Trophoblast cell (in vitro differentiated cells and primary cell): ENCODE measurements around the gene IFRD2.

ENCODE experiments used
- DNase-seq, 2 donors: peaks; one replicate each; pipeline ENCODE4 v3.0.0-alpha.2; 2016
- H2AFZ ChIP-seq: 2 replicates; pipeline ENCODE4 v1.6.1; 2013; ENCODE audit warnings: low read length, moderate library complexity, mild to moderate bottlenecking; ENCODE audit not compliant: insufficient read depth, poor library complexity
- H2AK5ac ChIP-seq: 2 replicates; pipeline ENCODE4 v1.6.1; 2013; ENCODE audit warnings: mild to moderate bottlenecking, low read length
- H2BK120ac ChIP-seq: 2 replicates; pipeline ENCODE4 v1.6.1; 2013; ENCODE audit warnings: low read length, mild to moderate bottlenecking, moderate library complexity; ENCODE audit not compliant: insufficient read depth, poor library complexity
- H2BK12ac ChIP-seq: 2 replicates; pipeline ENCODE4 v1.6.1; 2013; ENCODE audit warnings: mild to moderate bottlenecking, low read length, moderate library complexity
- H2BK5ac ChIP-seq: 2 replicates; pipeline ENCODE4 v1.6.1; 2013; ENCODE audit warnings: low read length, low read depth, moderate library complexity, mild to moderate bottlenecking; ENCODE audit not compliant: poor library complexity
- H3K14ac ChIP-seq: 2 replicates; pipeline ENCODE4 v1.6.1; 2013; ENCODE audit warnings: mild to moderate bottlenecking, low read length
- H3K18ac ChIP-seq: 2 replicates; pipeline ENCODE4 v1.6.1; 2013; ENCODE audit warnings: mild to moderate bottlenecking, low read length
- H3K23ac ChIP-seq: 2 replicates; pipeline ENCODE4 v1.6.1; 2013; ENCODE audit warnings: low read length
- H3K27ac ChIP-seq: 2 replicates; pipeline ENCODE4 v1.5.1; 2013; ENCODE audit warnings: low read depth, mild to moderate bottlenecking, inconsistent platforms, low read length, moderate library complexity
- H3K27me3 ChIP-seq: 2 replicates; pipeline ENCODE4 v1.6.1; 2013; ENCODE audit warnings: inconsistent platforms, mild to moderate bottlenecking, low read length, moderate library complexity; ENCODE audit not compliant: insufficient read depth
- H3K36me3 ChIP-seq, 2 experiments: 1 replicate in 1 of 2; 2 replicates in 1 of 2; pipeline ENCODE4 v1.6.1; 2013; ENCODE audit warnings: low read length in 2 of 2, mild to moderate bottlenecking in 2 of 2, moderate library complexity in 1 of 2; ENCODE audit not compliant: insufficient read depth in 2 of 2, control insufficient read depth in 1 of 2
- H3K4ac ChIP-seq: 2 replicates; pipeline ENCODE4 v1.6.1; 2013; ENCODE audit warnings: low read depth, mild to moderate bottlenecking, low read length, moderate library complexity
- H3K4me1 ChIP-seq, 2 experiments: 1 replicate in 1 of 2; 2 replicates in 1 of 2; pipeline ENCODE4 v1.6.1; 2013; ENCODE audit warnings: low read length in 2 of 2, mild to moderate bottlenecking in 2 of 2, moderate library complexity in 1 of 2; ENCODE audit not compliant: insufficient read depth in 2 of 2, control insufficient read depth in 1 of 2
- H3K4me2 ChIP-seq: 2 replicates; pipeline ENCODE4 v1.6.1; 2013; ENCODE audit warnings: inconsistent platforms, mild to moderate bottlenecking, low read length, moderate library complexity
- H3K4me3 ChIP-seq: 2 replicates; pipeline ENCODE4 v1.5.1; 2013; ENCODE audit warnings: mild to moderate bottlenecking, low read depth, low read length, inconsistent platforms
- H3K79me1 ChIP-seq: one replicate; pipeline ENCODE4 v1.6.1; 2013; ENCODE audit warnings: low read length
- H3K79me2 ChIP-seq: 2 replicates; pipeline ENCODE4 v1.6.1; 2013; ENCODE audit warnings: low read length, mild to moderate bottlenecking; ENCODE audit not compliant: control insufficient read depth, insufficient read depth, poor library complexity
- H3K9ac ChIP-seq: 2 replicates; pipeline ENCODE4 v1.6.1; 2013; ENCODE audit warnings: mild to moderate bottlenecking, low read length
- H3K9me3 ChIP-seq: 2 replicates; pipeline ENCODE4 v1.6.1; 2013; ENCODE audit warnings: low read depth, mild to moderate bottlenecking, control low read depth, inconsistent platforms, low read length; ENCODE audit not compliant: insufficient read depth
- H4K12ac ChIP-seq: 2 replicates; pipeline ENCODE4 v1.6.1; 2013; ENCODE audit warnings: low read depth, mild to moderate bottlenecking, low read length, moderate library complexity
- H4K8ac ChIP-seq: 2 replicates; pipeline ENCODE4 v1.6.1; 2013; ENCODE audit warnings: low read depth, mild to moderate bottlenecking, low read length, moderate library complexity
- H4K91ac ChIP-seq: one replicate; pipeline ENCODE4 v1.6.1; 2013; ENCODE audit warnings: low read depth, mild to moderate bottlenecking, low read length, moderate library complexity
- WGBS: extraction: QIAGEN DNeasy Blood & Tissue Kit; methylation state at CpG from one replicate; pipeline ENCODE4 v1.1.7; 2013; ENCODE audit warnings: missing lambda C conversion rate; ENCODE audit not compliant: insufficient read length, insufficient coverage; ENCODE audit errors: extremely low coverage; 5-methylcytosine and 5-hydroxymethylcytosine counted together

Gene IFRD2

GRCh38 chr3:50258029-50258680 is 34.1 kb downstream of the IFRD2 start:
- H2BK12ac ChIP-seq = no peak overlapping the region
- no peak overlapping the region for H2AK5ac ChIP-seq
- H3K36me3 ChIP-seq = peaks cover 48 to 52% of the 10 kb centered on the region in 2 experiments
- no peak for DNase-seq
- H3K4me2 ChIP-seq = no peak overlapping the region
- no peak overlapping the region for H3K4ac ChIP-seq
- no peak overlapping the region for H3K27ac ChIP-seq
- H3K27me3 ChIP-seq = no peaks in the 10 kb centered on the region
- H3K79me2 ChIP-seq = peaks cover 7% of the 10 kb centered on the region
- no peak overlapping the region for H2AFZ ChIP-seq
- no peak overlapping the region for H2BK5ac ChIP-seq
- H3K14ac ChIP-seq = no peak overlapping the region
- H3K9me3 ChIP-seq = no peaks in the 10 kb centered on the region
- H3K79me1 ChIP-seq = peaks cover 17% of the 10 kb centered on the region
- WGBS = no CpG with 5 or more reads among the region's 17 CpGs
- H3K9ac ChIP-seq = no peak overlapping the region
- H4K91ac ChIP-seq = no peak overlapping the region
- no peak overlapping the region for H4K12ac ChIP-seq
- H3K4me1 ChIP-seq = peaks cover 13 to 15% of the 10 kb centered on the region in 2 experiments
- H4K8ac ChIP-seq = no peak overlapping the region
- no peak overlapping the region for H3K23ac ChIP-seq
- no peak overlapping the region for H3K18ac ChIP-seq
- H2BK120ac ChIP-seq = no peak overlapping the region
- peak overlapping the region; percentile 7 for H3K4me3 ChIP-seq

GRCh38 chr3:50256978-50257890 is 35.0 kb downstream of the IFRD2 start:
- peaks cover 54 to 61% of the 10 kb centered on the region in 2 experiments for H3K36me3 ChIP-seq
- no peaks in the 10 kb centered on the region for H3K27me3 ChIP-seq
- peak; percentile 40 to 60 for DNase-seq
- no peak overlapping the region for H3K9ac ChIP-seq
- H3K4me3 ChIP-seq = no peak overlapping the region
- H4K12ac ChIP-seq = no peak overlapping the region
- no peak overlapping the region for H2BK12ac ChIP-seq
- no peaks in the 10 kb centered on the region for H3K9me3 ChIP-seq
- H2AFZ ChIP-seq = no peak overlapping the region
- no peak overlapping the region for H2AK5ac ChIP-seq
- no peak overlapping the region for H3K14ac ChIP-seq
- no peak overlapping the region for H3K4me2 ChIP-seq
- WGBS = no CpG with 5 or more reads among the region's 20 CpGs
- no peak overlapping the region for H2BK5ac ChIP-seq
- peaks cover 7% of the 10 kb centered on the region for H3K79me2 ChIP-seq
- no peak overlapping the region for H3K23ac ChIP-seq
- H3K79me1 ChIP-seq = peaks cover 15% of the 10 kb centered on the region
- no peak overlapping the region for H3K4ac ChIP-seq
- H4K91ac ChIP-seq = no peak overlapping the region
- no peak overlapping the region for H3K27ac ChIP-seq
- H3K18ac ChIP-seq = no peak overlapping the region
- no peak overlapping the region for H2BK120ac ChIP-seq
- H4K8ac ChIP-seq = no peak overlapping the region
- peaks cover 13 to 21% of the 10 kb centered on the region in 2 experiments for H3K4me1 ChIP-seq

- no peak overlapping the region for H2AFZ ChIP-seq
- no peak overlapping the region for H2BK5ac ChIP-seq
- H3K36me3 ChIP-seq = peaks cover 64 to 72% of the 10 kb centered on the region in 2 experiments
- peaks cover under 1% of the 10 kb centered on the region for H3K79me2 ChIP-seq
- no CpG with 5 or more reads among the region's 9 CpGs for WGBS
- H3K4me1 ChIP-seq = peaks cover 3 to 8% of the 10 kb centered on the region in 2 experiments
- peaks cover 5% of the 10 kb centered on the region for H3K79me1 ChIP-seq
- no peak overlapping the region for H4K8ac ChIP-seq
- no peak overlapping the region for H2BK12ac ChIP-seq
- H4K12ac ChIP-seq = no peak overlapping the region
- no peak overlapping the region for H3K27ac ChIP-seq
- no peak overlapping the region for H3K23ac ChIP-seq
- no peak overlapping the region for H3K9ac ChIP-seq
- H3K14ac ChIP-seq = no peak overlapping the region
- H3K27me3 ChIP-seq = no peaks in the 10 kb centered on the region
- H3K9me3 ChIP-seq = no peaks in the 10 kb centered on the region
- no peak overlapping the region for H2BK120ac ChIP-seq
- DNase-seq = no peak
- no peak overlapping the region for H3K4me2 ChIP-seq
- no peak overlapping the region for H3K4me3 ChIP-seq
- H3K4ac ChIP-seq = no peak overlapping the region
- no peak overlapping the region for H4K91ac ChIP-seq
- no peak overlapping the region for H3K18ac ChIP-seq
- H2AK5ac ChIP-seq = no peak overlapping the region
Observed at GRCh38 chr3:50255251-50255615, 37.0 kb downstream of the IFRD2 start.

GRCh38 chr3:50254577-50255250 is 37.5 kb downstream of the IFRD2 start:
- Histone ChIP-seq H3K9me3 (no peaks in the 10 kb centered on the region), H2BK12ac (no peak overlapping the region), H3K4me3 (no peak overlapping the region), H3K79me2 (peaks cover 2% of the 10 kb centered on the region), H3K27me3 (no peaks in the 10 kb centered on the region), H2BK120ac (no peak overlapping the region), H3K23ac (no peak overlapping the region), H3K4me1 (peaks cover 2 to 8% of the 10 kb centered on the region in 2 experiments), H2AK5ac (no peak overlapping the region), H2BK5ac (no peak overlapping the region), H3K27ac (no peak overlapping the region), H3K9ac (no peak overlapping the region), H3K4ac (no peak overlapping the region), H3K18ac (no peak overlapping the region), H3K79me1 (peaks cover 4% of the 10 kb centered on the region), H3K14ac (no peak overlapping the region), H3K4me2 (no peak overlapping the region), H4K8ac (no peak overlapping the region), H3K36me3 (peaks cover 65 to 77% of the 10 kb centered on the region in 2 experiments), H4K12ac (no peak overlapping the region), H2AFZ (no peak overlapping the region), H4K91ac (no peak overlapping the region)
- no CpG with 5 or more reads among the region's 8 CpGs for WGBS
- DNase-seq = peak in 1 of 2 donors; percentile 18
